ENCODE data around the gene PKHD1. TPM values are rescaled to one million over a fixed set of nuclear protein-coding genes. Genes with fewer than 3 reads are reported as not detected.

The PKHD1 gene
- total RNA-seq, 1 donor from 2014 or later: not detected

DNA sequence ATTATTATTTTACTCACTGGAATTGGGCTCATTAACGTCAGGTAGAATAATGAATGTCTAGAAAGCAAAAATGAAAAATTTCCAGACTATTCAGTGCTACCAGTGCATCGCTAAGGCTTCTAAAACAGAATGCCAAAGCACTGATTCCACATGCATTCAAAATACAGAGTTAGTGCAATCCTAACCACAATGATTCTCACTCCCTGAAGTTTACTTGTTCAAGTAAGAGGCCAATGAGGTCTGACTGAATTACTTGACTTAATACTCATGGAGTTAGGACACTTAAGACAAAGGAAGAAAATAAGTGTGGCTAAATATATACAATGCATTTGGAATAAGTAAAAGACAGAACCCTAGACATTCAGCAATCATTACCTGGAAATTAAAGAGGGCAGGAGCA, 220.5 kb downstream of the PKHD1 start:
- Mint-ChIP-seq H3K4me1 (ENCODE audit: low read depth) (no peaks in the 10 kb centered on the region), H3K27me3 (ENCODE audit: low read depth) (peaks cover 7% of the 10 kb centered on the region), H3K36me3 (ENCODE audit: low read depth) (no peaks in the 10 kb centered on the region), H3K9me3 (ENCODE audit: low read depth) (no peaks in the 10 kb centered on the region), H3K4me3 (ENCODE audit: unreplicated experiment) (no peak overlapping the region), H3K27ac (ENCODE audit: unreplicated experiment) (no peak overlapping the region)
- TF ChIP-seq, protein P1, sequence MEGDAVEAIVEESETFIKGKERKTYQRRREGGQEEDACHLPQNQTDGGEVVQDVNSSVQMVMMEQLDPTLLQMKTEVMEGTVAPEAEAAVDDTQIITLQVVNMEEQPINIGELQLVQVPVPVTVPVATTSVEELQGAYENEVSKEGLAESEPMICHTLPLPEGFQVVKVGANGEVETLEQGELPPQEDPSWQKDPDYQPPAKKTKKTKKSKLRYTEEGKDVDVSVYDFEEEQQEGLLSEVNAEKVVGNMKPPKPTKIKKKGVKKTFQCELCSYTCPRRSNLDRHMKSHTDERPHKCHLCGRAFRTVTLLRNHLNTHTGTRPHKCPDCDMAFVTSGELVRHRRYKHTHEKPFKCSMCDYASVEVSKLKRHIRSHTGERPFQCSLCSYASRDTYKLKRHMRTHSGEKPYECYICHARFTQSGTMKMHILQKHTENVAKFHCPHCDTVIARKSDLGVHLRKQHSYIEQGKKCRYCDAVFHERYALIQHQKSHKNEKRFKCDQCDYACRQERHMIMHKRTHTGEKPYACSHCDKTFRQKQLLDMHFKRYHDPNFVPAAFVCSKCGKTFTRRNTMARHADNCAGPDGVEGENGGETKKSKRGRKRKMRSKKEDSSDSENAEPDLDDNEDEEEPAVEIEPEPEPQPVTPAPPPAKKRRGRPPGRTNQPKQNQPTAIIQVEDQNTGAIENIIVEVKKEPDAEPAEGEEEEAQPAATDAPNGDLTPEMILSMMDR (IDR thresholded peaks at IDR 0.05): no peak
- no peak for DNase-seq (ENCODE audit: low spot score)

DNA sequence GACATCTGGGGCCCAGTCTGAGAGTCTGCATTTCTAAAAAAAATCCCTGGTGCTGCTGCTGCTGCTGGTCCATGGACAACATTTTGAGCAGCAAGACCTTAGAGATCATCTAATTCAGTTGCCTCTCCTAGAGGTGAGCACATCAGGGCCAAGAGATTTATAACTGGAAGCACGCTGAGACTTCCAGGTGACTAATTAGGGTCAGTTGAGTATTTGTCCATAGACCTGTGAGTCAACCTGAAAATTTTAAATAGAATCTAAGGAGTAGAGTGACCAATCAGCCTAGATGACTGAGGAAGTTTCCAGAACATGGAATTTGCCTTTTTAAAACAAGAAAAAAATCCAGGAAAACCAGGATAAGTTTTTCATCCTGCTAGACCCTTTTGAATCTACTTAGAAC, 221.4 kb downstream of the PKHD1 start:
- TF ChIP-seq, protein P1 (IDR thresholded peaks at IDR 0.05): no peak
- no peak overlapping the region for H3K4me3 Mint-ChIP-seq (ENCODE audit: unreplicated experiment)
- H3K9me3 Mint-ChIP-seq (ENCODE audit: low read depth): no peaks in the 10 kb centered on the region
- DNase-seq (ENCODE audit: low spot score): no peak
- no peak overlapping the region for H3K27ac Mint-ChIP-seq (ENCODE audit: unreplicated experiment)
- no peaks in the 10 kb centered on the region for H3K36me3 Mint-ChIP-seq (ENCODE audit: low read depth)
- peaks cover 7% of the 10 kb centered on the region for H3K27me3 Mint-ChIP-seq (ENCODE audit: low read depth)
- no peaks in the 10 kb centered on the region for H3K4me1 Mint-ChIP-seq (ENCODE audit: low read depth)

DNA sequence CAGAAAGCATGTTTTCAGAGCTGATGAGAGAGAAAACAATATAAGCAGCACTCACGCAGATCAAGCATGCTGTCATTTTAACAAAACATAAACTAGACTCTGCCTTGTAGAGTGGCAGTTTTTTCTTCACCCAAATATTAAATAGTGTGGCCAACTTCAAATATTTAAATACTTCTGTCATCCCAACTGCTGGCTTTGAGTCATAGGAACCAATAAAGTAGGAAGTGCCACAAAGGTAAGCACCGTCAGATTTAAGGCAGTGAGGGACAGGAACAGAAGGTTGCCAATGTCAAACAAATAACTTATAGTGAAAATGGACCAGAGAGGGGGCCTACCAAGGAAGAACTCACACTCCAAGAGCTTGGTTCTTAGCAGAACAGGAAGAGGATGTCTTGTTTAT, 222.2 kb downstream of the PKHD1 start:
- Mint-ChIP-seq H3K27me3 (ENCODE audit: low read depth) (peaks cover 3% of the 10 kb centered on the region), H3K9me3 (ENCODE audit: low read depth) (no peaks in the 10 kb centered on the region), H3K27ac (ENCODE audit: unreplicated experiment) (no peak overlapping the region), H3K36me3 (ENCODE audit: low read depth) (no peaks in the 10 kb centered on the region), H3K4me3 (ENCODE audit: unreplicated experiment) (no peak overlapping the region), H3K4me1 (ENCODE audit: low read depth) (no peaks in the 10 kb centered on the region)
- TF ChIP-seq, protein P1 (IDR thresholded peaks at IDR 0.05): no peak
- no peak for DNase-seq (ENCODE audit: low spot score)

DNA sequence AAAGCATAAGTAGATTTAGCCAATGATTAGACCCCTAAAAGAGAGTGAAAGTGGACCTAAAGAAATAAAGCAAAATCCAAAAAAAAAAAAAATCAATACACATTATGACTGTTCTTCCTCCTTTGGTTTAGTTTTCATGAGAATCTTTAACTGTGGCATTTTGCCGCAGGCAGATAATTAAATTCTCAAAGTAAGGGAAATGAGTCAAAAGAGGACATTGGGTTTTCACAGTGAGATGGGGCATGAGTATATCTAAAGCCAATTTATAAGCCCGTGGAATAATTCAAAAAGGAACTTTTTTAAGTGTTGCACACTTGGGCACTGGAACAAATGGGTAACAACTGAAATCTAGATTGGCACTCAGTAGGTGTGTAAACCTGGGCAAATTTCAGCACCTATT, 230.3 kb downstream of the PKHD1 start:
- peaks cover 3% of the 10 kb centered on the region for H3K4me1 Mint-ChIP-seq (ENCODE audit: low read depth)
- peaks cover 1% of the 10 kb centered on the region for H3K27me3 Mint-ChIP-seq (ENCODE audit: low read depth)
- H3K36me3 Mint-ChIP-seq (ENCODE audit: low read depth): no peaks in the 10 kb centered on the region
- TF ChIP-seq, protein P1 (IDR thresholded peaks at IDR 0.05): no peak
- no peak overlapping the region for H3K4me3 Mint-ChIP-seq (ENCODE audit: unreplicated experiment)
- no peak overlapping the region for H3K27ac Mint-ChIP-seq (ENCODE audit: unreplicated experiment)
- peaks cover 12% of the 10 kb centered on the region for H3K9me3 Mint-ChIP-seq (ENCODE audit: low read depth)
- DNase-seq (ENCODE audit: low spot score): no peak

DNA sequence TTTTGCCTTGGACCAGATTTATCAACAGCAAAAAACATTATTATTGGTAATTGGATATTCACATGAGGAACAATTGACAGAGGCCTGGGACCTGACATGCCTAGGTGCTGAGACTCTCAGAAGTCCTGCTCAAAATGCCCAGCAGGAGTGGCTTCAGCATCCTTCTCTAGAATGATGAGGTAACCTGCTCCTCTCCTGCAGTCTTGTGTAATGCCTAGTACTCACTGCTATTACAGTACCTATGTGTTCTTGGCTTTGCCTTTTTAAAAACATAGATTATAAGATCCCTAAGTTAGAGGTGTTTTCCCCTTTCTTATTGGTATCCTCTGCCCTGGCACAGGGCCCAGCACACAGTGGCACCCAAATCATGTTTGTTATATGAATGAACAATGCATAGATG, 230.9 kb downstream of the PKHD1 start:
- Mint-ChIP-seq H3K4me3 (ENCODE audit: unreplicated experiment) (no peak overlapping the region), H3K36me3 (ENCODE audit: low read depth) (no peaks in the 10 kb centered on the region), H3K27me3 (ENCODE audit: low read depth) (peaks cover 4% of the 10 kb centered on the region), H3K4me1 (ENCODE audit: low read depth) (peaks cover 3% of the 10 kb centered on the region), H3K27ac (ENCODE audit: unreplicated experiment) (no peak overlapping the region), H3K9me3 (ENCODE audit: low read depth) (peaks cover 18% of the 10 kb centered on the region)
- TF ChIP-seq, protein P1 (IDR thresholded peaks at IDR 0.05): no peak
- no peak for DNase-seq (ENCODE audit: low spot score)
